Measurements from ENCODE around the gene KCNJ5. TPM values are rescaled to one million over a fixed set of nuclear protein-coding genes. Genes with fewer than 3 reads are reported as not detected.

KCNJ5 gene
- total RNA-seq, 3 donors from 2014 or later = 0.14 to 3.9 (median 0.48) TPM

- no peak for TF ChIP-seq CTCF (IDR thresholded peaks at IDR 0.05)
- ATAC-seq = no peak
- intact Hi-C loops (cut with DNase I, micrococcal nuclease) = no loop called here
- no peaks in the 10 kb centered on the region for H3K36me3 ChIP-seq (ENCODE audit: low read depth)
- no peak overlapping the region for H3K4me3 ChIP-seq
- H3K4me1 ChIP-seq (ENCODE audit: low read depth) = no peaks in the 10 kb centered on the region
- no peak for DNase-seq
- no peaks in the 10 kb centered on the region for H3K9me3 ChIP-seq
These were observed 56.6 kb downstream of the KCNJ5 start for GRCh38 chr11:128947773-128948172.

- no peak for DNase-seq
- H3K9me3 ChIP-seq = no peaks in the 10 kb centered on the region
- no peak for ATAC-seq
- H3K36me3 ChIP-seq (ENCODE audit: low read depth) = no peaks in the 10 kb centered on the region
- intact Hi-C loops (cut with DNase I, micrococcal nuclease) = no loop called here
- H3K4me3 ChIP-seq = no peak overlapping the region
- H3K4me1 ChIP-seq (ENCODE audit: low read depth) = no peaks in the 10 kb centered on the region
- no peak for TF ChIP-seq CTCF (IDR thresholded peaks at IDR 0.05)
These were observed 57.4 kb downstream of the KCNJ5 start for GRCh38 chr11:128948583-128948982.

- ATAC-seq (peak; percentile 46), DNase-seq (peak in 1 of 3 donors; percentile 28)
- no peaks in the 10 kb centered on the region for H3K9me3 ChIP-seq
- intact Hi-C loops (cut with DNase I, micrococcal nuclease) = loop anchor here in 1 of 2 donors (5.0 kb wide), 1 partner anchor 63 kb away; no protein-coding TSS in a partner anchor
- no peak overlapping the region for H3K4me3 ChIP-seq
- H3K36me3 ChIP-seq (ENCODE audit: low read depth) = no peaks in the 10 kb centered on the region
- H3K4me1 ChIP-seq (ENCODE audit: low read depth) = no peaks in the 10 kb centered on the region
- no peak for TF ChIP-seq CTCF (IDR thresholded peaks at IDR 0.05)
These were observed 58.8 kb downstream of the KCNJ5 start for GRCh38 chr11:128949791-128950454.

- intact Hi-C loops (cut with DNase I, micrococcal nuclease) = loop anchor here in 1 of 2 donors (5.0 kb wide), 1 partner anchor 66 kb away; no protein-coding TSS in a partner anchor
- no peaks in the 10 kb centered on the region for H3K9me3 ChIP-seq
- DNase-seq (no peak), ATAC-seq (no peak)
- no peaks in the 10 kb centered on the region for H3K4me1 ChIP-seq (ENCODE audit: low read depth)
- no peak for TF ChIP-seq CTCF (IDR thresholded peaks at IDR 0.05)
- H3K4me3 ChIP-seq = no peak overlapping the region
- H3K36me3 ChIP-seq (ENCODE audit: low read depth) = no peaks in the 10 kb centered on the region
These were observed 62.0 kb downstream of the KCNJ5 start for GRCh38 chr11:128953151-128953550.

- Histone ChIP-seq H3K9me3 (no peaks in the 10 kb centered on the region), H3K36me3 (ENCODE audit: low read depth) (no peaks in the 10 kb centered on the region), H3K4me1 (ENCODE audit: low read depth) (no peaks in the 10 kb centered on the region), H3K4me3 (no peak overlapping the region)
- TF ChIP-seq CTCF (IDR thresholded peaks at IDR 0.05) = no peak
- ATAC-seq = no peak
- DNase-seq = no peak
- intact Hi-C loops (cut with DNase I, micrococcal nuclease) = loop anchor here in 1 of 2 donors (2.0 kb wide), 1 partner anchor 71 kb away; no protein-coding TSS in a partner anchor
These were observed 64.5 kb downstream of the KCNJ5 start for GRCh38 chr11:128955636-128956035.

All from mucosa of descending colon (tissue), 3 donors.